Keratinocyte (primary cell): ENCODE data around the gene LSP1. TPM values are rescaled to one million over a fixed set of nuclear protein-coding genes. Genes with fewer than 3 reads are reported as not detected.

ENCODE experiments used
- DNase-seq: peaks from one replicate; pipeline ENCODE4 v3.0.0-alpha.2; 2011; ENCODE audit warnings: low read depth, missing footprints, low spot score
- FAIRE-seq: peaks from 2 replicates; lab custom pipeline; 2011; peaks lifted over from hg19 to GRCh38; lab: Jason Lieb, UNC
- H2AFZ ChIP-seq: 2 replicates; pipeline ENCODE4 v1.6.0; 2012; ENCODE audit warnings: low read length, control low read depth, inconsistent platforms; ENCODE audit not compliant: control insufficient read depth
- H3K27ac ChIP-seq: 2 replicates; pipeline ENCODE4 v1.5.1; 2011; ENCODE audit warnings: low read length; ENCODE audit not compliant: control insufficient read depth, insufficient read depth
- H3K27me3 ChIP-seq: 3 replicates; pipeline ENCODE4 v1.6.0; 2011; ENCODE audit warnings: low read length; ENCODE audit not compliant: control insufficient read depth, insufficient read depth; ENCODE audit errors: extremely low read depth
- H3K36me3 ChIP-seq, 2 experiments: 2 replicates in 1 of 2; 3 replicates in 1 of 2; pipeline ENCODE4 v1.5.1; 2011; ENCODE audit warnings: low read length in 2 of 2, mild to moderate bottlenecking in 1 of 2; ENCODE audit not compliant: control insufficient read depth in 2 of 2, insufficient read depth in 2 of 2; ENCODE audit errors: extremely low read depth in 1 of 2
- H3K4me1 ChIP-seq: 3 replicates; pipeline ENCODE4 v1.5.1; 2011; ENCODE audit warnings: low read length; ENCODE audit not compliant: control insufficient read depth, insufficient read depth; ENCODE audit errors: extremely low read depth
- H3K4me2 ChIP-seq: 3 replicates; pipeline ENCODE4 v1.6.0; 2011; ENCODE audit warnings: low read depth, low read length; ENCODE audit not compliant: control insufficient read depth, insufficient read depth; ENCODE audit errors: extremely low read depth
- H3K4me3 ChIP-seq, 3 experiments: fragments of 200-600 bp in 1 of 3; sonication (generic) in 1 of 3; 2 replicates in 2 of 3; 3 replicates in 1 of 3; pipeline ENCODE4 v1.5.1; 2011 to 2016; ENCODE audit warnings: low read length in 3 of 3, mild to moderate bottlenecking in 3 of 3, control low read depth in 2 of 3, inconsistent platforms in 1 of 3, low read depth in 1 of 3, mixed read lengths in 1 of 3, mixed run types in 1 of 3, moderate library complexity in 1 of 3; ENCODE audit not compliant: control insufficient read depth in 2 of 3, insufficient read depth in 2 of 3; ENCODE audit errors: extremely low read depth in 1 of 3
- H3K79me2 ChIP-seq: 2 replicates; pipeline ENCODE4 v1.6.0; 2012; ENCODE audit warnings: low read length; ENCODE audit not compliant: control insufficient read depth, insufficient read depth
- H3K9ac ChIP-seq: 3 replicates; pipeline ENCODE4 v1.6.0; 2011; ENCODE audit warnings: low read length; ENCODE audit not compliant: control insufficient read depth, insufficient read depth; ENCODE audit errors: extremely low read depth
- H3K9me1 ChIP-seq: 3 replicates; pipeline ENCODE4 v1.6.0; 2011; ENCODE audit warnings: low read length; ENCODE audit not compliant: control insufficient read depth, insufficient read depth; ENCODE audit errors: extremely low read depth
- H3K9me3 ChIP-seq: 2 replicates; pipeline ENCODE4 v1.5.1; 2012; ENCODE audit warnings: low read depth, low read length; ENCODE audit not compliant: control insufficient read depth
- H4K20me1 ChIP-seq: 3 replicates; pipeline ENCODE4 v1.6.0; 2011; ENCODE audit warnings: low read length; ENCODE audit not compliant: control insufficient read depth, insufficient read depth; ENCODE audit errors: extremely low read depth
- CTCF ChIP-seq, 3 experiments: IDR thresholded peaks in 1 of 3; conservative IDR thresholded peaks in 1 of 3; optimal IDR thresholded peaks in 1 of 3; 2 replicates in 2 of 3; 3 replicates in 1 of 3; pipeline versions ENCODE3 to v1.5.1; 2011; ENCODE audit warnings: low read length in 3 of 3, mild to moderate bottlenecking in 3 of 3, moderate library complexity in 2 of 3, control low read depth in 1 of 3, inconsistent platforms in 1 of 3; ENCODE audit not compliant: insufficient read depth in 2 of 3; ENCODE audit errors: extremely low read depth in 1 of 3
- EZH2 ChIP-seq: IDR thresholded peaks from one replicate; pipeline ENCODE4 v1.6.1; 2012; ENCODE audit warnings: inconsistent platforms, mild to moderate bottlenecking, low read length, moderate library complexity
- dilution Hi-C: fragments of 300-500 bp; cut with MboI; formaldehyde crosslinking; loops from one replicate; pipeline ENCODE4 v1.7.0; 2020; ENCODE audit warnings: low sequenced_read_pairs; ENCODE audit not compliant: extremely low pct_ligation_motif_present
- polyA plus RNA-seq, 5 experiments: library from polyadenylated mRNA; depleted of rRNA in 3 of 5; stranded (reverse) in 3 of 5; stranded (forward) in 1 of 5; unstranded in 1 of 5; fragments of >200 nt; gene quantifications; 1 replicate in 1 of 5; 2 replicates in 3 of 5; 3 replicates in 1 of 5; pipeline versions ENCODE4 v1.2.1 to v1.2.3, GENCODE V29; 2011 to 2012; ENCODE audit warnings: missing spikeins in 2 of 5, low read depth in 1 of 5, low replicate concordance in 1 of 5

The LSP1 gene
- polyA plus RNA-seq, 1 donor (not counting 4 experiments of a cell fraction or from before 2014, with no cell fraction given) = 0.94 TPM

GRCh38 chr11:1810761-1811160 lies 42.1 kb upstream of the LSP1 start:
- peak overlapping the region; percentile 32 for H2AFZ ChIP-seq
- FAIRE-seq (peak; percentile 39), DNase-seq (no peak)
- dilution Hi-C loops = no loop called here
- no peak overlapping the region for H3K27ac ChIP-seq
- no peak overlapping the region for H3K4me3 ChIP-seq
- H3K9me3 ChIP-seq = no peaks in the 10 kb centered on the region
- H3K4me2 ChIP-seq = peak overlapping the region; percentile 12
- H4K20me1 ChIP-seq = no peaks in the 10 kb centered on the region
- H3K79me2 ChIP-seq = no peaks in the 10 kb centered on the region
- H3K27me3 ChIP-seq = no peaks in the 10 kb centered on the region
- H3K36me3 ChIP-seq = no peaks in the 10 kb centered on the region
- H3K9me1 ChIP-seq = no peaks in the 10 kb centered on the region
- peaks cover 5% of the 10 kb centered on the region for H3K4me1 ChIP-seq
- no peak overlapping the region for H3K9ac ChIP-seq
- TF ChIP-seq EZH2 = no peak
- no peak for TF ChIP-seq CTCF (optimal IDR thresholded peaks at IDR 0.05 in 1 of 3, IDR thresholded peaks at IDR 0.05 in 1 of 3, conservative IDR thresholded peaks at IDR 0.05 in 1 of 3; ENCODE audit: extremely low read depth in 1 of 3, insufficient read depth in 2 of 3, low read length in 3 of 3)

- no peaks in the 10 kb centered on the region for H3K9me3 ChIP-seq
- FAIRE-seq = no peak
- dilution Hi-C loops = no loop called here
These were observed 40.6 kb upstream of the LSP1 start for GRCh38 chr11:1812274-1812673.

More at GRCh38 chr11:1812274-1812673, 40.6 kb upstream of the LSP1 start:
- no peaks in the 10 kb centered on the region for H3K79me2 ChIP-seq
- H3K27me3 ChIP-seq = no peaks in the 10 kb centered on the region
- no peaks in the 10 kb centered on the region for H4K20me1 ChIP-seq
- no peak overlapping the region for H2AFZ ChIP-seq
- no peak for TF ChIP-seq CTCF (optimal IDR thresholded peaks at IDR 0.05 in 1 of 3, IDR thresholded peaks at IDR 0.05 in 1 of 3, conservative IDR thresholded peaks at IDR 0.05 in 1 of 3; ENCODE audit: extremely low read depth in 1 of 3, insufficient read depth in 2 of 3, low read length in 3 of 3)
- no peak for TF ChIP-seq EZH2
- no peak overlapping the region for H3K4me3 ChIP-seq
- no peak overlapping the region for H3K27ac ChIP-seq
- no peaks in the 10 kb centered on the region for H3K9me1 ChIP-seq
- no peak overlapping the region for H3K9ac ChIP-seq
- no peaks in the 10 kb centered on the region for H3K36me3 ChIP-seq
- no peak overlapping the region for H3K4me2 ChIP-seq
- no peak for DNase-seq
- peaks cover 5% of the 10 kb centered on the region for H3K4me1 ChIP-seq
